PFSK-1 (cell line): Measurements from ENCODE around the gene OSBPL9.

ENCODE experiments used
- POLR2AphosphoS5 ChIP-seq: IDR thresholded peaks from 2 replicates; pipeline ENCODE4 v1.6.1; 2012; ENCODE audit warnings: low read depth, mild to moderate bottlenecking, control low read depth, low read length, moderate library complexity
- SIN3A ChIP-seq: IDR thresholded peaks from 2 replicates; pipeline ENCODE4 v1.6.1; 2012; ENCODE audit warnings: mild to moderate bottlenecking, low read length, moderate library complexity, borderline replicate concordance; ENCODE audit not compliant: insufficient read depth
- TAF1 ChIP-seq: IDR thresholded peaks from 2 replicates; pipeline ENCODE4 v1.6.1; 2012; ENCODE audit warnings: low read length, control low read depth, borderline replicate concordance; ENCODE audit not compliant: insufficient read depth
- TF ChIP-seq, protein P1 (sequence below), 2 experiments: IDR thresholded peaks; 2 replicates each; pipeline versions ENCODE4 v1.6.1 to v1.8.0; 2011 to 2012; ENCODE audit warnings: low read depth in 2 of 2, low read length in 2 of 2, control low read depth in 1 of 2, inconsistent platforms in 1 of 2, mild to moderate bottlenecking in 1 of 2, moderate library complexity in 1 of 2; ENCODE audit not compliant: insufficient read depth in 1 of 2

DNA sequence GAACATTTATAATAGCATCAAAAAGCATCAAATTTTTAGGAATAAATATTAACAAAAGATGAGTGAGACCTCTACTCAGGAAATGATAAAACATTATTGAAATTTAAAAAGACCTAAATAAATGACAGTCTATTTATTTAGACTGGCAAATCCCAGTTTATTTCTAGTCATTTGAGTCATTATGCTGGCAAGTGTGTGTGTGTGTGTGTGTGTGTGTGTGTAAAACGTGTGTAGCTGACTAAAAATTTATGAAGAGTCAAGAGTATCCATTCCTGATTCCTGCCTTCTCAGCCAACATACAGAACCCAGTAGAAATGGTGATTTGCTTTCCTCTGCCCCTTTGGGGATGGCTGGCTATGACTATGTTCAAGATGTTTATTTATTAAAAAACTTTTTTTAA is 46.2 kb downstream of the OSBPL9 start:
- TF ChIP-seq POLR2AphosphoS5: no peak
- no peak for TF ChIP-seq TAF1
- no peak for TF ChIP-seq SIN3A
- TF ChIP-seq, protein P1, sequence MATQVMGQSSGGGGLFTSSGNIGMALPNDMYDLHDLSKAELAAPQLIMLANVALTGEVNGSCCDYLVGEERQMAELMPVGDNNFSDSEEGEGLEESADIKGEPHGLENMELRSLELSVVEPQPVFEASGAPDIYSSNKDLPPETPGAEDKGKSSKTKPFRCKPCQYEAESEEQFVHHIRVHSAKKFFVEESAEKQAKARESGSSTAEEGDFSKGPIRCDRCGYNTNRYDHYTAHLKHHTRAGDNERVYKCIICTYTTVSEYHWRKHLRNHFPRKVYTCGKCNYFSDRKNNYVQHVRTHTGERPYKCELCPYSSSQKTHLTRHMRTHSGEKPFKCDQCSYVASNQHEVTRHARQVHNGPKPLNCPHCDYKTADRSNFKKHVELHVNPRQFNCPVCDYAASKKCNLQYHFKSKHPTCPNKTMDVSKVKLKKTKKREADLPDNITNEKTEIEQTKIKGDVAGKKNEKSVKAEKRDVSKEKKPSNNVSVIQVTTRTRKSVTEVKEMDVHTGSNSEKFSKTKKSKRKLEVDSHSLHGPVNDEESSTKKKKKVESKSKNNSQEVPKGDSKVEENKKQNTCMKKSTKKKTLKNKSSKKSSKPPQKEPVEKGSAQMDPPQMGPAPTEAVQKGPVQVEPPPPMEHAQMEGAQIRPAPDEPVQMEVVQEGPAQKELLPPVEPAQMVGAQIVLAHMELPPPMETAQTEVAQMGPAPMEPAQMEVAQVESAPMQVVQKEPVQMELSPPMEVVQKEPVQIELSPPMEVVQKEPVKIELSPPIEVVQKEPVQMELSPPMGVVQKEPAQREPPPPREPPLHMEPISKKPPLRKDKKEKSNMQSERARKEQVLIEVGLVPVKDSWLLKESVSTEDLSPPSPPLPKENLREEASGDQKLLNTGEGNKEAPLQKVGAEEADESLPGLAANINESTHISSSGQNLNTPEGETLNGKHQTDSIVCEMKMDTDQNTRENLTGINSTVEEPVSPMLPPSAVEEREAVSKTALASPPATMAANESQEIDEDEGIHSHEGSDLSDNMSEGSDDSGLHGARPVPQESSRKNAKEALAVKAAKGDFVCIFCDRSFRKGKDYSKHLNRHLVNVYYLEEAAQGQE (IDR thresholded peaks at IDR 0.05; ENCODE audit: insufficient read depth in 1 of 2, low read depth in 2 of 2, low read length in 2 of 2): no peak
